HEK293 (cell line): ENCODE data around the gene SLCO4A1.

Source experiments
- CTCF ChIA-PET: fragments of 350-600 bp; formaldehyde crosslinking; extraction: SDS; loops from one replicate; lab custom pipeline; 2021; ENCODE audit warnings: antibody characterized with exemption; lab: Yijun Ruan, JAX
- POLR2A ChIA-PET: fragments of 300-600 bp; formaldehyde crosslinking; extraction: SDS; loops from one replicate; lab custom pipeline; 2020; ENCODE audit warnings: antibody characterized with exemption, inconsistent platforms; lab: Yijun Ruan, JAX
- H3K27ac ChIP-seq: fragments of 200-500 bp; sonication (Bioruptor generic); 2 replicates; pipeline ENCODE4 v1.5.1; 2014; ENCODE audit warnings: low read depth, low read length, control low read depth, inconsistent platforms; ENCODE audit errors: extremely low read depth
- H3K36me3 ChIP-seq, 2 experiments: fragments of 200-500 bp in 1 of 2; sonication (Bioruptor generic) in 1 of 2; 1 replicate in 1 of 2; 2 replicates in 1 of 2; pipeline ENCODE4 v1.5.1; 2014 to 2017; ENCODE audit warnings: inconsistent platforms in 2 of 2, low read length in 2 of 2; ENCODE audit not compliant: control insufficient read depth in 2 of 2, insufficient read depth in 1 of 2
- H3K4me1 ChIP-seq: fragments of 200-500 bp; sonication (Bioruptor generic); 2 replicates; pipeline ENCODE4 v1.5.1; 2014; ENCODE audit warnings: mild to moderate bottlenecking, low read length, inconsistent platforms; ENCODE audit not compliant: control insufficient read depth, insufficient read depth
- H3K4me3 ChIP-seq: 2 replicates; pipeline ENCODE4 v1.5.1; 2011; ENCODE audit warnings: low read depth, mild to moderate bottlenecking, control low read depth, low read length, moderate library complexity
- H3K9me3 ChIP-seq: fragments of 200-500 bp; sonication (Bioruptor generic); 2 replicates; pipeline ENCODE4 v1.5.1; 2014; ENCODE audit warnings: low read depth, low read length, inconsistent platforms; ENCODE audit not compliant: control insufficient read depth, insufficient read depth
- GLIS1 ChIP-seq: fragments of 450-650 bp; formaldehyde crosslinking; IDR thresholded peaks from 2 replicates; pipeline ENCODE4 v1.5.1; 2016; ENCODE audit warnings: missing biosample characterization, missing genetic modification characterization
- KLF8 ChIP-seq: fragments of 450-650 bp; formaldehyde crosslinking; IDR thresholded peaks from 2 replicates; pipeline ENCODE4 v1.5.1; 2016; ENCODE audit warnings: missing biosample characterization, missing genetic modification characterization
- MYNN ChIP-seq: fragments of 450-650 bp; formaldehyde crosslinking; IDR thresholded peaks from 2 replicates; pipeline ENCODE4 v1.5.1; 2016; ENCODE audit warnings: missing biosample characterization, missing genetic modification characterization, borderline replicate concordance
- PRDM10 ChIP-seq: fragments of 450-650 bp; formaldehyde crosslinking; IDR thresholded peaks from 2 replicates; pipeline ENCODE4 v1.5.1; 2016; ENCODE audit warnings: missing biosample characterization, missing genetic modification characterization
- SALL2 ChIP-seq: fragments of 450-650 bp; formaldehyde crosslinking; IDR thresholded peaks from 2 replicates; pipeline ENCODE4 v1.5.0; 2017; ENCODE audit warnings: missing biosample characterization, mild to moderate bottlenecking, missing genetic modification characterization, borderline replicate concordance
- SP3 ChIP-seq: fragments of 450-650 bp; formaldehyde crosslinking; IDR thresholded peaks from 2 replicates; pipeline ENCODE4 v1.5.1; 2016; ENCODE audit warnings: missing biosample characterization, missing genetic modification characterization
- ZBTB10 ChIP-seq: fragments of 450-650 bp; formaldehyde crosslinking; IDR thresholded peaks from 2 replicates; pipeline ENCODE4 v1.5.1; 2016; ENCODE audit warnings: missing biosample characterization, missing genetic modification characterization
- ZBTB48 ChIP-seq: fragments of 450-650 bp; formaldehyde crosslinking; IDR thresholded peaks from 2 replicates; pipeline ENCODE4 v1.5.1; 2016; ENCODE audit warnings: missing biosample characterization, missing genetic modification characterization
- ZBTB7A ChIP-seq: fragments of 450-650 bp; formaldehyde crosslinking; IDR thresholded peaks from 2 replicates; pipeline ENCODE4 v1.5.1; 2016; ENCODE audit warnings: low read depth, missing biosample characterization, missing genetic modification characterization
- ZEB2 ChIP-seq: fragments of 450-650 bp; formaldehyde crosslinking; IDR thresholded peaks from 2 replicates; pipeline ENCODE4 v1.5.1; 2016; ENCODE audit warnings: missing biosample characterization, missing genetic modification characterization
- ZIC2 ChIP-seq: fragments of 450-650 bp; formaldehyde crosslinking; IDR thresholded peaks from 2 replicates; pipeline ENCODE4 v1.5.1; 2016; ENCODE audit warnings: missing biosample characterization, missing genetic modification characterization
- ZNF133 ChIP-seq: fragments of 450-650 bp; formaldehyde crosslinking; IDR thresholded peaks from 2 replicates; pipeline ENCODE4 v1.5.1; 2016; ENCODE audit warnings: missing biosample characterization, missing genetic modification characterization
- ZNF138 ChIP-seq: fragments of 450-650 bp; formaldehyde crosslinking; IDR thresholded peaks from 2 replicates; pipeline ENCODE4 v1.5.1; 2016; ENCODE audit warnings: missing biosample characterization, missing genetic modification characterization, borderline replicate concordance
- ZNF423 ChIP-seq: fragments of 450-650 bp; formaldehyde crosslinking; IDR thresholded peaks from 2 replicates; pipeline ENCODE4 v1.5.1; 2016; ENCODE audit warnings: missing biosample characterization, missing genetic modification characterization
- ZNF473 ChIP-seq: fragments of 450-650 bp; formaldehyde crosslinking; IDR thresholded peaks from 2 replicates; pipeline ENCODE4 v1.5.1; 2017; ENCODE audit warnings: missing biosample characterization, missing genetic modification characterization
- ZNF48 ChIP-seq: fragments of 450-650 bp; formaldehyde crosslinking; IDR thresholded peaks from 2 replicates; pipeline ENCODE4 v1.5.1; 2016; ENCODE audit warnings: missing biosample characterization, missing genetic modification characterization
- ZNF658 ChIP-seq: fragments of 450-650 bp; formaldehyde crosslinking; IDR thresholded peaks from 2 replicates; pipeline ENCODE4; 2016; ENCODE audit warnings: missing biosample characterization, missing genetic modification characterization
- ZNF785 ChIP-seq: fragments of 450-650 bp; formaldehyde crosslinking; IDR thresholded peaks from 2 replicates; pipeline ENCODE4 v1.5.1; 2016; ENCODE audit warnings: missing biosample characterization, missing genetic modification characterization
- ZSCAN16 ChIP-seq: fragments of 450-650 bp; formaldehyde crosslinking; IDR thresholded peaks from 2 replicates; pipeline ENCODE4 v1.5.1; 2016; ENCODE audit warnings: missing biosample characterization, missing genetic modification characterization

Gene SLCO4A1

GRCh38 chr20:62696989-62697388, 54.7 kb downstream of the SLCO4A1 start:
- TF ChIP-seq ZEB2 (tag by site-specific recombination), result no peak
- no peak for TF ChIP-seq ZNF133
- no peak for TF ChIP-seq ZNF785 (tag by site-specific recombination)
- TF ChIP-seq ZSCAN16 (tag by site-specific recombination), result no peak
- TF ChIP-seq ZBTB7A (tag by site-specific recombination), result no peak
- no peak for TF ChIP-seq SP3 (tag by site-specific recombination)
- TF ChIP-seq ZNF138 (tag by site-specific recombination), result no peak
- TF ChIP-seq MYNN (tag by site-specific recombination), result no peak
- no peak for TF ChIP-seq ZBTB10 (tag by site-specific recombination)
- no peak for TF ChIP-seq ZNF473 (tag by site-specific recombination)
- ChIA-PET POLR2A (no interaction called here), CTCF (no interaction called here)
- peaks cover 2% of the 10 kb centered on the region; the same call in 1 of the 2 replicates for H3K4me1 ChIP-seq
- H3K36me3 ChIP-seq, result no peaks in the 10 kb centered on the region
- no peak overlapping the region for H3K27ac ChIP-seq
- no peak overlapping the region for H3K4me3 ChIP-seq
- no peaks in the 10 kb centered on the region for H3K9me3 ChIP-seq

- H3K9me3 ChIP-seq, result no peaks in the 10 kb centered on the region
- no peak overlapping the region for H3K4me3 ChIP-seq
- CTCF ChIA-PET, result interaction anchor here (1.2 kb wide), 1 partner anchor 9 kb away, joined by 4 read pairs; no protein-coding TSS in a partner anchor
- no peak overlapping the region for H3K27ac ChIP-seq
- H3K4me1 ChIP-seq, result peaks cover 2% of the 10 kb centered on the region; the same call in 1 of the 2 replicates
- POLR2A ChIA-PET, result no interaction called here
- TF ChIP-seq GLIS1 (tag by site-specific recombination) (peak; percentile 88), ZBTB48 (tag by site-specific recombination) (no peak), ZNF658 (no peak), ZNF423 (peak; percentile 57), ZIC2 (tag by site-specific recombination) (peak; percentile 87), KLF8 (tag by site-specific recombination) (no peak), ZNF48 (tag by site-specific recombination) (no peak), SALL2 (no peak), PRDM10 (no peak)
- no peaks in the 10 kb centered on the region for H3K36me3 ChIP-seq
Measured at GRCh38 chr20:62697468-62697912, 55.2 kb downstream of the SLCO4A1 start.
